H1 (cell line): Measurements from ENCODE around the gene FAM53B. TPM values are rescaled to one million over a fixed set of nuclear protein-coding genes. Genes with fewer than 3 reads are reported as not detected.

Source experiments
- CTCF ChIA-PET: fragments of 300-600 bp; sonication (Branson Sonifier 250); formaldehyde crosslinking; loops from one replicate; lab custom pipeline; 2021; ENCODE audit not compliant: partially characterized antibody; lab: Charles Lee
- POLR2A ChIA-PET: fragments of 300-600 bp; sonication (Branson Sonifier 250); formaldehyde crosslinking; loops from one replicate; lab custom pipeline; 2021; ENCODE audit warnings: inconsistent platforms; ENCODE audit not compliant: partially characterized antibody; lab: Charles Lee
- DNase-seq, 2 experiments: peaks; one replicate each; pipeline versions ENCODE4 v3.0.0 to v3.0.0-alpha.2; 2010 to 2022; ENCODE audit warnings: low spot score in 2 of 2, low read depth in 1 of 2, mixed read lengths in 1 of 2
- FAIRE-seq: peaks from 2 replicates; lab custom pipeline; 2011; peaks lifted over from hg19 to GRCh38; lab: Jason Lieb, UNC
- H2AFZ ChIP-seq: 2 replicates; pipeline ENCODE4 v1.8.1; 2012; ENCODE audit warnings: low read length, inconsistent platforms
- H2AK5ac ChIP-seq: 2 replicates; pipeline ENCODE4 v1.6.1; 2013; ENCODE audit warnings: low read depth, low read length
- H2BK120ac ChIP-seq: replicated peaks from 2 replicates; pipeline ENCODE3; 2013; ENCODE audit warnings: low read depth, low read length, inconsistent platforms
- H2BK12ac ChIP-seq: 2 replicates; pipeline ENCODE4 v1.6.1; 2013; ENCODE audit warnings: low read depth, low read length
- H2BK15ac ChIP-seq: 2 replicates; pipeline ENCODE4 v1.6.1; 2013; ENCODE audit warnings: low read length
- H2BK20ac ChIP-seq: 2 replicates; pipeline ENCODE4 v1.6.1; 2013; ENCODE audit warnings: low read length
- H2BK5ac ChIP-seq: 2 replicates; pipeline ENCODE4 v1.6.1; 2013; ENCODE audit warnings: low read depth, low read length
- H3K14ac ChIP-seq: 2 replicates; pipeline ENCODE4 v1.6.1; 2013; ENCODE audit warnings: inconsistent platforms; ENCODE audit not compliant: insufficient read length
- H3K18ac ChIP-seq: 2 replicates; pipeline ENCODE4 v1.6.1; 2013; ENCODE audit warnings: low read length; ENCODE audit errors: extremely low read depth
- H3K23ac ChIP-seq: 2 replicates; pipeline ENCODE4 v1.6.1; 2013; ENCODE audit warnings: inconsistent platforms; ENCODE audit not compliant: insufficient read length
- H3K23me2 ChIP-seq: 2 replicates; pipeline ENCODE4 v1.6.1; 2013; ENCODE audit warnings: low read depth, low read length
- H3K27ac ChIP-seq: 2 replicates; pipeline ENCODE4 v1.6.1; 2011; ENCODE audit warnings: low read depth, low read length, inconsistent platforms
- H3K27me3 ChIP-seq, 4 experiments: replicated peaks in 1 of 4; 1 replicate in 1 of 4; 2 replicates in 3 of 4; pipeline versions ENCODE4 v1.6.1 to v1.8.1; 2011 to 2013; ENCODE audit warnings: low read length in 3 of 4, mild to moderate bottlenecking in 3 of 4, inconsistent platforms in 2 of 4, mixed read lengths in 2 of 4, moderate library complexity in 1 of 4; ENCODE audit not compliant: control insufficient read depth in 3 of 4, insufficient read depth in 3 of 4; ENCODE audit errors: extremely low read depth in 1 of 4
- H3K36me3 ChIP-seq, 4 experiments: 2 replicates each; pipeline versions ENCODE4 v1.6.1 to v1.8.1; 2011 to 2013; ENCODE audit warnings: mild to moderate bottlenecking in 4 of 4, low read length in 3 of 4, moderate library complexity in 2 of 4, control low read depth in 1 of 4, inconsistent platforms in 1 of 4; ENCODE audit not compliant: insufficient read depth in 4 of 4, control insufficient read depth in 2 of 4
- H3K4ac ChIP-seq: replicated peaks from 2 replicates; pipeline ENCODE3; 2013; ENCODE audit warnings: low read length, low read depth, mixed read lengths, inconsistent platforms; ENCODE audit not compliant: insufficient read length
- H3K4me1 ChIP-seq, 4 experiments: replicated peaks in 1 of 4; 1 replicate in 1 of 4; 2 replicates in 3 of 4; pipeline versions ENCODE4 v1.6.1 to v1.8.1; 2011 to 2013; ENCODE audit warnings: low read length in 3 of 4, inconsistent platforms in 2 of 4, mixed read lengths in 1 of 4; ENCODE audit not compliant: insufficient read depth in 4 of 4, control insufficient read depth in 3 of 4
- H3K4me2 ChIP-seq, 2 experiments: 2 replicates each; pipeline versions ENCODE4 v1.6.1 to v1.8.1; 2011 to 2013; ENCODE audit warnings: low read depth in 2 of 2, low read length in 2 of 2, control low read depth in 1 of 2, inconsistent platforms in 1 of 2, mild to moderate bottlenecking in 1 of 2; ENCODE audit not compliant: insufficient read depth in 1 of 2
- H3K4me3 ChIP-seq, 4 experiments: fragments of 200-600, 300-600 bp in 1 of 4; sonication (generic), shearing (Covaris generic), sonication (Bioruptor Twin) in 1 of 4; 2 replicates each; pipeline versions ENCODE4 v1.5.1 to v1.8.1; 2011 to 2016; ENCODE audit warnings: low read length in 4 of 4, low read depth in 3 of 4, control low read depth in 2 of 4, inconsistent platforms in 2 of 4, mild to moderate bottlenecking in 2 of 4, mixed read lengths in 1 of 4, moderate library complexity in 1 of 4; ENCODE audit not compliant: insufficient read depth in 2 of 4; ENCODE audit errors: extremely low read depth in 1 of 4
- H3K56ac ChIP-seq: replicated peaks from 2 replicates; pipeline ENCODE3; 2013; ENCODE audit warnings: low read depth, mild to moderate bottlenecking, mixed read lengths, low read length, inconsistent platforms; ENCODE audit not compliant: insufficient read length
- H3K79me1 ChIP-seq: 2 replicates; pipeline ENCODE4 v1.6.1; 2013; ENCODE audit warnings: low read depth, low read length, control low read depth
- H3K79me2 ChIP-seq, 2 experiments: 2 replicates each; pipeline versions ENCODE4 v1.6.1 to v1.8.1; 2012 to 2013; ENCODE audit warnings: low read length in 2 of 2, mild to moderate bottlenecking in 2 of 2, inconsistent platforms in 1 of 2; ENCODE audit not compliant: insufficient read depth in 2 of 2, control insufficient read depth in 1 of 2
- H3K9ac ChIP-seq, 4 experiments: replicated peaks in 1 of 4; 1 replicate in 1 of 4; 2 replicates in 3 of 4; pipeline versions ENCODE4 v1.6.1 to v1.8.1; 2011 to 2013; ENCODE audit warnings: low read depth in 3 of 4, low read length in 3 of 4, control low read depth in 2 of 4, mild to moderate bottlenecking in 2 of 4, moderate library complexity in 2 of 4, inconsistent platforms in 1 of 4; ENCODE audit errors: extremely low read depth in 1 of 4
- H3K9me3 ChIP-seq, 2 experiments: 2 replicates each; pipeline versions ENCODE4 v1.6.1 to v1.8.1; 2012 to 2013; ENCODE audit warnings: mild to moderate bottlenecking in 2 of 2, moderate library complexity in 2 of 2, control low read depth in 1 of 2, inconsistent platforms in 1 of 2, low read depth in 1 of 2, low read length in 1 of 2, mixed read lengths in 1 of 2; ENCODE audit not compliant: insufficient read depth in 2 of 2
- H4K20me1 ChIP-seq, 2 experiments: replicated peaks in 1 of 2; 2 replicates each; pipeline versions ENCODE3 to v1.8.1; 2011 to 2013; ENCODE audit warnings: inconsistent platforms in 2 of 2, low read length in 2 of 2, mild to moderate bottlenecking in 1 of 2; ENCODE audit not compliant: insufficient read depth in 2 of 2, control insufficient read depth in 1 of 2
- H4K5ac ChIP-seq: 2 replicates; pipeline ENCODE4 v1.6.1; 2013; ENCODE audit warnings: low read length, low read depth, mixed read lengths, inconsistent platforms; ENCODE audit not compliant: insufficient read length
- H4K8ac ChIP-seq: 2 replicates; pipeline ENCODE4 v1.8.0; 2013; ENCODE audit warnings: mild to moderate bottlenecking, moderate library complexity, low read length, inconsistent platforms; ENCODE audit not compliant: insufficient read depth; ENCODE audit errors: extremely low read depth
- H4K91ac ChIP-seq: replicated peaks from 2 replicates; pipeline ENCODE3; 2013; ENCODE audit warnings: low read length, mixed read lengths, inconsistent platforms; ENCODE audit not compliant: insufficient read length
- BCL11A ChIP-seq, 2 experiments: IDR thresholded peaks; one replicate each; pipeline ENCODE4 v1.6.1; 2011; ENCODE audit warnings: low read depth in 2 of 2, low read length in 2 of 2, mild to moderate bottlenecking in 2 of 2
- CTBP2 ChIP-seq: IDR thresholded peaks from 2 replicates; pipeline ENCODE4 v1.7.0; 2011; ENCODE audit warnings: borderline replicate concordance, mild to moderate bottlenecking, moderate library complexity, mixed read lengths, low read length; ENCODE audit not compliant: insufficient read depth, insufficient read length
- EZH2 ChIP-seq: fragments of 200-600 bp; sonication (generic); IDR thresholded peaks from 2 replicates; pipeline ENCODE4 v1.7.1; 2012; ENCODE audit warnings: low read depth, mild to moderate bottlenecking, moderate library complexity, low read length, inconsistent platforms; ENCODE audit not compliant: severe bottlenecking
- GTF2F1 ChIP-seq: IDR thresholded peaks from 2 replicates; pipeline ENCODE4 v1.6.1; 2012; ENCODE audit warnings: low read depth, low read length, improper control_type of control experiment, borderline replicate concordance
- JUN ChIP-seq: IDR thresholded peaks from 2 replicates; pipeline ENCODE4 v1.6.1; 2011; ENCODE audit warnings: low read depth, mild to moderate bottlenecking, improper control_type of control experiment, low read length
- KDM1A ChIP-seq: fragments of 200-600, 300-600 bp; sonication (generic); IDR thresholded peaks from 2 replicates; pipeline ENCODE4 v1.7.1; 2016; ENCODE audit warnings: mild to moderate bottlenecking, low read length, borderline replicate concordance
- RAD21 ChIP-seq, 2 experiments: IDR thresholded peaks in 1 of 2; conservative IDR thresholded peaks in 1 of 2; 2 replicates each; pipeline ENCODE4 v1.6.1; 2011; ENCODE audit warnings: low read depth in 2 of 2, low read length in 2 of 2, improper control_type of control experiment in 1 of 2, inconsistent platforms in 1 of 2, mild to moderate bottlenecking in 1 of 2, moderate library complexity in 1 of 2
- RNF2 ChIP-seq: fragments of 200-900, 300-1000 bp; sonication (generic); IDR thresholded peaks from 2 replicates; pipeline ENCODE4 v1.7.1; 2016; ENCODE audit warnings: borderline replicate concordance, low read depth, mild to moderate bottlenecking, antibody characterized with exemption, low read length; ENCODE audit not compliant: poor library complexity, severe bottlenecking; ENCODE audit errors: missing control alignments
- RXRA ChIP-seq: IDR thresholded peaks from 2 replicates; pipeline ENCODE4 v1.6.1; 2011; ENCODE audit warnings: low read depth, mild to moderate bottlenecking, low read length, moderate library complexity; ENCODE audit not compliant: insufficient read depth
- TAF7 ChIP-seq: optimal IDR thresholded peaks from 2 replicates; pipeline ENCODE3; 2011; ENCODE audit warnings: low read depth, mild to moderate bottlenecking, inconsistent platforms, low read length, moderate library complexity, borderline replicate concordance
- USF2 ChIP-seq: IDR thresholded peaks from 2 replicates; pipeline ENCODE4 v1.6.1; 2011; ENCODE audit warnings: low read length, improper control_type of control experiment
- WGBS, 2 experiments: shearing (Covaris generic) in 1 of 2; methylation state at CpG; one replicate each; pipeline versions ENCODE4 v1.1.6 to v1.1.7; 2013 to 2015; ENCODE audit warnings: low lambda C conversion rate in 2 of 2, mixed read lengths in 2 of 2, inconsistent platforms in 1 of 2, low coverage in 1 of 2, missing lambda C conversion rate in 1 of 2; ENCODE audit not compliant: insufficient replicate concordance in 2 of 2, insufficient coverage in 1 of 2, insufficient read length in 1 of 2; ENCODE audit errors: extremely low coverage in 1 of 2, missing lambda C conversion rate in 1 of 2; 5-methylcytosine and 5-hydroxymethylcytosine counted together
- polyA plus RNA-seq, 7 experiments: library from polyadenylated mRNA; depleted of rRNA in 3 of 7; stranded (reverse) in 5 of 7; unstranded in 2 of 7; fragments of >200 nt in 5 of 7; fragments of 200-250 nt in 2 of 7; gene quantifications; 1 replicate in 5 of 7; 2 replicates in 1 of 7; 4 replicates in 1 of 7; pipeline versions ENCODE4 v1.2.1 to v1.2.3, GENCODE V29; 2011 to 2013; ENCODE audit warnings: missing spikeins in 2 of 7, mixed read lengths in 2 of 7
- total RNA-seq: library from RNA; stranded (reverse); fragmentation: NEBNext Ultra II Directional; extraction: Animal tissue kit (Norgen Biotek cat#: 25700); gene quantifications from 2 replicates; pipeline ENCODE4 v1.2.1, GENCODE V29; 2021

Gene FAM53B
- total and polyA plus RNA-seq, 2 of the 8 experiments (the other 6 are each of a cell fraction or from before 2014, with no cell fraction given): 5.3 to 14.4 TPM

- ChIA-PET POLR2A (interaction anchor here (0.9 kb wide), 1 partner anchor 10 kb away, joined by 3 read pairs; no protein-coding TSS in a partner anchor), CTCF (interaction anchor here (0.8 to 3.2 kb wide), 12 partner anchors 9 to 82 kb away, joined by 3 to 11 read pairs (median 6); no protein-coding TSS in a partner anchor)
- peaks cover 0 to 3% (median 0%) of the 10 kb centered on the region in 4 experiments; a peak in 2 of 7 replicates for H3K4me1 ChIP-seq
- no peak for TF ChIP-seq CTBP2
- TF ChIP-seq BCL11A (IDR thresholded peaks at IDR 0.05; ENCODE audit: low read depth in 2 of 2, low read length in 2 of 2): no peak
- TF ChIP-seq RXRA: no peak
- no peak for TF ChIP-seq JUN
- TF ChIP-seq RAD21 (IDR thresholded peaks at IDR 0.05 in 1 of 2, conservative IDR thresholded peaks at IDR 0.05 in 1 of 2; ENCODE audit: low read depth in 2 of 2, low read length in 2 of 2): no peak
- no peak for TF ChIP-seq EZH2
- TF ChIP-seq RNF2: no peak
- TF ChIP-seq USF2: no peak
- TF ChIP-seq KDM1A: no peak
- TF ChIP-seq GTF2F1: no peak
- TF ChIP-seq TAF7: no peak
Measured at GRCh38 chr10:124659380-124659779, 84.8 kb downstream of the FAM53B start.

More at GRCh38 chr10:124659380-124659779, 84.8 kb downstream of the FAM53B start:
- peaks cover 4% of the 10 kb centered on the region for H3K79me1 ChIP-seq
- H3K14ac ChIP-seq: no peak overlapping the region
- DNase-seq: no peak
- H3K4ac ChIP-seq: no peak overlapping the region
- no peak overlapping the region for H3K27ac ChIP-seq
- H4K20me1 ChIP-seq: peaks cover 0 to 9% of the 10 kb centered on the region in 2 experiments
- H2BK5ac ChIP-seq: no peak overlapping the region
- H3K79me2 ChIP-seq: no peaks in the 10 kb centered on the region
- H4K8ac ChIP-seq: no peak overlapping the region
- no peaks in the 10 kb centered on the region for H3K27me3 ChIP-seq
- H3K4me3 ChIP-seq: no peak overlapping the region
- no peaks in the 10 kb centered on the region for H3K23me2 ChIP-seq
- no peak overlapping the region for H3K4me2 ChIP-seq
- H2BK20ac ChIP-seq: no peak overlapping the region
- no peak overlapping the region for H3K23ac ChIP-seq
- H2AK5ac ChIP-seq: no peak overlapping the region
- H2BK15ac ChIP-seq: no peak overlapping the region
- no peak overlapping the region for H4K91ac ChIP-seq
- H4K5ac ChIP-seq: no peak overlapping the region
- H3K9ac ChIP-seq: no peak overlapping the region
- FAIRE-seq: no peak
- no peaks in the 10 kb centered on the region for H3K9me3 ChIP-seq
- H3K56ac ChIP-seq: no peak overlapping the region
- no peak overlapping the region for H2BK120ac ChIP-seq
- 66% methylated on average over 2 of the region's 2 CpGs; no CpG with 5 or more reads in 1 of the 2 experiments for WGBS, 2 experiments
- no peak overlapping the region for H2BK12ac ChIP-seq
- H2AFZ ChIP-seq: no peak overlapping the region
- no peaks in the 10 kb centered on the region; a peak in 1 of 8 replicates for H3K36me3 ChIP-seq
- no peak overlapping the region for H3K18ac ChIP-seq
